Mesenchymal stem cell (in vitro differentiated cells and primary cell): ENCODE results near the gene ECEL1.

ENCODE experiments used
- DNase-seq: peaks from one replicate; pipeline ENCODE4 v3.0.0-alpha.2; 2013
- H2AFZ ChIP-seq: one replicate; pipeline ENCODE4 v1.6.1; 2013; ENCODE audit warnings: low read depth, mild to moderate bottlenecking, control low read depth, inconsistent platforms, low read length, moderate library complexity
- H2AK5ac ChIP-seq: 2 replicates; pipeline ENCODE4 v1.6.1; 2013; ENCODE audit warnings: low read length, moderate library complexity, mild to moderate bottlenecking, inconsistent platforms; ENCODE audit not compliant: severe bottlenecking
- H2BK120ac ChIP-seq: one replicate; pipeline ENCODE4 v1.6.1; 2013; ENCODE audit warnings: low read depth, mild to moderate bottlenecking, inconsistent platforms, low read length, moderate library complexity
- H2BK12ac ChIP-seq, 2 experiments: one replicate each; pipeline ENCODE4 v1.6.1; 2013; ENCODE audit warnings: inconsistent platforms in 2 of 2, low read length in 2 of 2, mild to moderate bottlenecking in 2 of 2, moderate library complexity in 2 of 2, control low read depth in 1 of 2
- H2BK15ac ChIP-seq: one replicate; pipeline ENCODE4 v1.6.1; 2013; ENCODE audit warnings: mild to moderate bottlenecking, low read depth, inconsistent platforms; ENCODE audit not compliant: poor library complexity, severe bottlenecking
- H2BK5ac ChIP-seq: 2 replicates; pipeline ENCODE4 v1.6.1; 2013; ENCODE audit warnings: low read depth, mild to moderate bottlenecking, low read length, control low read depth, inconsistent platforms; ENCODE audit not compliant: poor library complexity, severe bottlenecking
- H3K14ac ChIP-seq, 2 experiments: one replicate each; pipeline ENCODE4 v1.6.1; 2013; ENCODE audit warnings: inconsistent platforms in 2 of 2, low read length in 2 of 2, control low read depth in 1 of 2, mild to moderate bottlenecking in 1 of 2, moderate library complexity in 1 of 2
- H3K18ac ChIP-seq, 2 experiments: one replicate each; pipeline ENCODE4 v1.6.1; 2013; ENCODE audit warnings: inconsistent platforms in 2 of 2, low read length in 2 of 2, control low read depth in 1 of 2, low read depth in 1 of 2, mild to moderate bottlenecking in 1 of 2
- H3K23ac ChIP-seq, 2 experiments: one replicate each; pipeline ENCODE4 v1.6.1; 2013; ENCODE audit warnings: inconsistent platforms in 2 of 2, low read length in 2 of 2, mild to moderate bottlenecking in 2 of 2, moderate library complexity in 2 of 2, control low read depth in 1 of 2
- H3K27ac ChIP-seq: 2 replicates; pipeline ENCODE4 v1.5.1; 2013; ENCODE audit warnings: mild to moderate bottlenecking, moderate library complexity, low read length, control low read depth, inconsistent platforms; ENCODE audit not compliant: poor library complexity, severe bottlenecking
- H3K27me3 ChIP-seq, 2 experiments: 2 replicates each; pipeline versions ENCODE4 v1.6.1 to v1.7.0; 2013; ENCODE audit warnings: low read length in 2 of 2, mild to moderate bottlenecking in 2 of 2, moderate library complexity in 2 of 2, control low read depth in 1 of 2, inconsistent platforms in 1 of 2; ENCODE audit not compliant: control insufficient read depth in 1 of 2, insufficient read depth in 1 of 2
- H3K36me3 ChIP-seq, 2 experiments: 2 replicates each; pipeline versions ENCODE4 v1.6.1 to v1.7.0; 2013; ENCODE audit warnings: low read length in 2 of 2, control low read depth in 1 of 2, inconsistent platforms in 1 of 2, low read depth in 1 of 2, mild to moderate bottlenecking in 1 of 2; ENCODE audit not compliant: insufficient read depth in 2 of 2, control insufficient read depth in 1 of 2
- H3K4ac ChIP-seq, 2 experiments: one replicate each; pipeline ENCODE4 v1.6.1; 2013; ENCODE audit warnings: inconsistent platforms in 2 of 2, low read length in 2 of 2, mild to moderate bottlenecking in 2 of 2, moderate library complexity in 2 of 2, control low read depth in 1 of 2, low read depth in 1 of 2
- H3K4me1 ChIP-seq: 2 replicates; pipeline ENCODE4 v1.6.1; 2013; ENCODE audit warnings: low read depth, low read length, control low read depth; ENCODE audit not compliant: control insufficient read depth, insufficient read depth
- H3K4me2 ChIP-seq: 2 replicates; pipeline ENCODE4 v1.6.1; 2013; ENCODE audit warnings: low read length, mild to moderate bottlenecking, inconsistent platforms; ENCODE audit not compliant: poor library complexity, severe bottlenecking
- H3K4me3 ChIP-seq, 2 experiments: 2 replicates each; pipeline versions ENCODE4 v1.5.1 to v1.7.0; 2013; ENCODE audit warnings: low read length in 2 of 2, mild to moderate bottlenecking in 2 of 2, control low read depth in 1 of 2, low read depth in 1 of 2; ENCODE audit not compliant: insufficient read depth in 1 of 2
- H3K79me1 ChIP-seq: replicated peaks from 2 replicates; pipeline ENCODE4 v1.6.1; 2013; ENCODE audit warnings: mild to moderate bottlenecking, control low read depth, low read length, inconsistent platforms; ENCODE audit not compliant: poor library complexity, severe bottlenecking
- H3K9ac ChIP-seq: 2 replicates; pipeline ENCODE4 v1.7.0; 2013; ENCODE audit warnings: mild to moderate bottlenecking, low read length, moderate library complexity
- H3K9me3 ChIP-seq: 2 replicates; pipeline ENCODE4 v1.7.0; 2013; ENCODE audit warnings: mild to moderate bottlenecking, low read length; ENCODE audit not compliant: control insufficient read depth
- H4K8ac ChIP-seq: one replicate; pipeline ENCODE4 v1.6.1; 2013; ENCODE audit warnings: inconsistent platforms, mild to moderate bottlenecking, low read length, moderate library complexity
- H4K91ac ChIP-seq: one replicate; pipeline ENCODE4 v1.6.1; 2013; ENCODE audit warnings: mild to moderate bottlenecking, low read length, inconsistent platforms
- WGBS: methylation state at CpG from one replicate; pipeline ENCODE4 v1.1.7; 2013; ENCODE audit warnings: mixed read lengths; 5-methylcytosine and 5-hydroxymethylcytosine counted together

Gene ECEL1

GRCh38 chr2:232525791-232526371 lies 38.2 kb upstream of the ECEL1 start, which contains the start of gene CHRND:
TSS of gene CHRND (plus strand) at chr2:232526160. CDS start at chr2:232526216, 56 bp downstream.
- Histone ChIP-seq H3K9ac (no peak within 1 kb of the TSS), H2BK12ac (no peak within 1 kb of the TSS), H3K4me2 (no peak within 1 kb of the TSS), H3K18ac (no peak within 1 kb of the TSS), H2BK15ac (no peak within 1 kb of the TSS), H3K27me3 (peaks cover 57 to 87% of the 10 kb centered on the region in 2 experiments), H4K91ac (no peak within 1 kb of the TSS), H3K79me1 (no peaks in the 10 kb centered on the region), H3K4ac (no peak within 1 kb of the TSS), H3K4me1 (peaks cover 20% of the 10 kb centered on the region), H3K9me3 (no peaks in the 10 kb centered on the region), H3K36me3 (no peaks in the 10 kb centered on the region), H3K14ac (no peak within 1 kb of the TSS), H2AK5ac (no peak within 1 kb of the TSS), H2BK5ac (no peak within 1 kb of the TSS), H3K23ac (no peak within 1 kb of the TSS), H3K4me3 (no peak within 1 kb of the TSS), H2AFZ (no peak within 1 kb of the TSS), H2BK120ac (no peak within 1 kb of the TSS), H3K27ac (no peak within 1 kb of the TSS), H4K8ac (no peak within 1 kb of the TSS)
- WGBS = 35% methylated on average over 15 of the region's 18 CpGs
- no peak for DNase-seq

- H3K4me1 ChIP-seq = peaks cover 20% of the 10 kb centered on the region
- no peak for DNase-seq
- no peaks in the 10 kb centered on the region for H3K9me3 ChIP-seq
- no peak overlapping the region for H2BK120ac ChIP-seq
- no peak overlapping the region for H3K4me2 ChIP-seq
- no peak overlapping the region for H3K27ac ChIP-seq
- H3K18ac ChIP-seq = no peak overlapping the region
- no peak overlapping the region for H2AFZ ChIP-seq
- H3K23ac ChIP-seq = no peak overlapping the region
- no peak overlapping the region for H3K9ac ChIP-seq
- H4K8ac ChIP-seq = no peak overlapping the region
- H4K91ac ChIP-seq = no peak overlapping the region
- H3K36me3 ChIP-seq = no peaks in the 10 kb centered on the region
- no peak overlapping the region for H2BK5ac ChIP-seq
- H3K14ac ChIP-seq = no peak overlapping the region
- H3K4ac ChIP-seq = no peak overlapping the region
- H3K4me3 ChIP-seq = no peak overlapping the region
- no peak overlapping the region for H2BK15ac ChIP-seq
- no peak overlapping the region for H2BK12ac ChIP-seq
- no peaks in the 10 kb centered on the region for H3K79me1 ChIP-seq
- 83% methylated on average over 12 of the region's 14 CpGs for WGBS
- peaks cover 59 to 87% of the 10 kb centered on the region in 2 experiments for H3K27me3 ChIP-seq
- H2AK5ac ChIP-seq = no peak overlapping the region
These were observed 37.6 kb upstream of the ECEL1 start for GRCh38 chr2:232525199-232525598.

- Histone ChIP-seq H2BK15ac (no peak overlapping the region), H3K4me2 (no peak overlapping the region), H3K18ac (no peak overlapping the region), H3K4ac (no peak overlapping the region), H3K27me3 (peaks cover 63 to 86% of the 10 kb centered on the region in 2 experiments), H4K8ac (no peak overlapping the region), H3K27ac (no peak overlapping the region), H2AFZ (no peak overlapping the region), H2BK5ac (no peak overlapping the region), H2AK5ac (no peak overlapping the region), H4K91ac (no peak overlapping the region), H3K9ac (no peak overlapping the region), H3K9me3 (no peaks in the 10 kb centered on the region), H3K36me3 (no peaks in the 10 kb centered on the region), H3K4me3 (no peak overlapping the region), H2BK120ac (no peak overlapping the region), H2BK12ac (no peak overlapping the region), H3K4me1 (peaks cover 20% of the 10 kb centered on the region), H3K14ac (no peak overlapping the region), H3K23ac (no peak overlapping the region), H3K79me1 (no peaks in the 10 kb centered on the region)
- 83% methylated on average over 5 of the region's 6 CpGs for WGBS
- no peak for DNase-seq
These were observed 37.1 kb upstream of the ECEL1 start for GRCh38 chr2:232524771-232525170.

- DNase-seq = peak; percentile 35
- H3K4me1 ChIP-seq = peaks cover 20% of the 10 kb centered on the region
- H2BK15ac ChIP-seq = no peak overlapping the region
- H3K9ac ChIP-seq = no peak overlapping the region
- no peak overlapping the region for H2BK5ac ChIP-seq
- peak overlapping the region; percentile 74 for H3K4me2 ChIP-seq
- H2BK120ac ChIP-seq = no peak overlapping the region
- H3K4me3 ChIP-seq = no peak overlapping the region
- H4K91ac ChIP-seq = no peak overlapping the region
- H3K9me3 ChIP-seq = no peaks in the 10 kb centered on the region
- peaks cover 71 to 86% of the 10 kb centered on the region in 2 experiments for H3K27me3 ChIP-seq
- H3K36me3 ChIP-seq = no peaks in the 10 kb centered on the region
- H3K4ac ChIP-seq = no peak overlapping the region
- no peak overlapping the region for H2BK12ac ChIP-seq
- H3K23ac ChIP-seq = no peak overlapping the region
- WGBS = 2% methylated on average over 69 of the region's 75 CpGs
- H3K18ac ChIP-seq = no peak overlapping the region
- H3K79me1 ChIP-seq = no peaks in the 10 kb centered on the region
- no peak overlapping the region for H3K14ac ChIP-seq
- H2AFZ ChIP-seq = peak overlapping the region; percentile 57
- no peak overlapping the region for H4K8ac ChIP-seq
- no peak overlapping the region for H3K27ac ChIP-seq
- no peak overlapping the region for H2AK5ac ChIP-seq
These were observed 36.3 kb upstream of the ECEL1 start for GRCh38 chr2:232523682-232524597.
